GM12878 (cell line): ENCODE measurements around the gene LIMD2. TPM values are rescaled to one million over a fixed set of nuclear protein-coding genes. Genes with fewer than 3 reads are reported as not detected.

ENCODE experiments used
- ATAC-seq: fragments of 200-7000 bp; cut with Tn5 transposase; 3 replicates; pipeline ENCODE4 v1.9.1; 2020; ENCODE audit warnings: mild to moderate bottlenecking, moderate library complexity
- BruUV-seq: library from RNA; stranded (reverse); fragments of 400-500 nt; replicated peaks from 2 replicates; lab custom pipeline; 2021; lab: Mats Ljungman, UMichigan
- CTCF ChIA-PET: fragments of 300-600 bp; sonication (Branson Sonifier 250); formaldehyde crosslinking; extraction: SDS; loops from one replicate; lab custom pipeline; 2021; ENCODE audit warnings: inconsistent platforms; lab: Yijun Ruan, JAX
- POLR2A ChIA-PET: fragments of 350-600 bp; formaldehyde crosslinking; extraction: SDS; loops from one replicate; lab custom pipeline; 2021; ENCODE audit warnings: inconsistent platforms; lab: Charles Lee
- RAD21 ChIA-PET: fragments of 300-600 bp; sonication (Branson Sonifier 250); formaldehyde crosslinking; loops from one replicate; lab custom pipeline; 2023; ENCODE audit warnings: antibody characterized with exemption; ENCODE audit not compliant: unreplicated experiment; lab: Charles Lee
- SMC1A ChIA-PET: fragments of 300-600 bp; sonication (Branson Sonifier 250); formaldehyde crosslinking; loops from one replicate; lab custom pipeline; 2023; ENCODE audit not compliant: unreplicated experiment, uncharacterized antibody; lab: Charles Lee
- DNase-seq: peaks from one replicate; pipeline ENCODE4 v3.0.0-alpha.2; 2011; ENCODE audit warnings: low read depth, low spot score
- FAIRE-seq: peaks from 3 replicates; lab custom pipeline; 2011; peaks lifted over from hg19 to GRCh38; lab: Jason Lieb, UNC
- H2AFZ ChIP-seq: 2 replicates; pipeline ENCODE4 v1.6.0; 2011; ENCODE audit warnings: low read depth, low read length, control low read depth; ENCODE audit not compliant: control insufficient read depth
- H3K27ac ChIP-seq: 2 replicates; pipeline ENCODE4 v1.5.1; 2011; ENCODE audit warnings: control low read depth; ENCODE audit not compliant: control insufficient read depth, insufficient read depth
- H3K27me3 ChIP-seq, 2 experiments: replicated peaks in 1 of 2; 2 replicates each; pipeline versions ENCODE4 v1.6.0 to v1.6.1; 2011; ENCODE audit warnings: low read length in 1 of 2; ENCODE audit not compliant: control insufficient read depth in 2 of 2, insufficient read depth in 2 of 2
- H3K36me3 ChIP-seq, 2 experiments: 2 replicates each; pipeline ENCODE4 v1.5.1; 2011; ENCODE audit warnings: low read length in 1 of 2; ENCODE audit not compliant: control insufficient read depth in 2 of 2, insufficient read depth in 2 of 2
- H3K4me1 ChIP-seq: 2 replicates; pipeline ENCODE4 v1.6.1; 2011; ENCODE audit warnings: mild to moderate bottlenecking, low read length, moderate library complexity, mixed read lengths; ENCODE audit not compliant: control insufficient read depth, insufficient read depth
- H3K4me2 ChIP-seq: 2 replicates; pipeline ENCODE4 v1.6.0; 2011; ENCODE audit warnings: control low read depth; ENCODE audit not compliant: control insufficient read depth, insufficient read depth
- H3K4me3 ChIP-seq: fragments of 200-600 bp; sonication (generic); 2 replicates; pipeline ENCODE4 v1.5.1; 2016
- H3K79me2 ChIP-seq: 2 replicates; pipeline ENCODE4 v1.6.0; 2011; ENCODE audit warnings: low read length; ENCODE audit not compliant: control insufficient read depth, insufficient read depth
- H3K9ac ChIP-seq: 2 replicates; pipeline ENCODE4 v1.8.0; 2011; ENCODE audit warnings: low read length, control low read depth, mixed read lengths; ENCODE audit not compliant: control insufficient read depth, insufficient read depth
- H3K9me3 ChIP-seq: replicated peaks from 3 replicates; pipeline ENCODE4 v1.5.1; 2011; ENCODE audit warnings: mild to moderate bottlenecking, low read length; ENCODE audit not compliant: control insufficient read depth, insufficient read depth
- H4K20me1 ChIP-seq: 2 replicates; pipeline ENCODE4 v1.6.0; 2011; ENCODE audit not compliant: control insufficient read depth, insufficient read depth
- CBX5 ChIP-seq: sonication (generic); IDR thresholded peaks from 2 replicates; pipeline ENCODE4 v1.6.1; 2016; ENCODE audit warnings: low read depth, moderate library complexity, mild to moderate bottlenecking, inconsistent platforms
- CHD4 ChIP-seq: fragments of 200-600 bp; sonication (generic); IDR thresholded peaks from 2 replicates; pipeline ENCODE4 v1.6.1; 2016; ENCODE audit warnings: mild to moderate bottlenecking
- DPF2 ChIP-seq: fragments of 450-650 bp; IDR thresholded peaks from 2 replicates; pipeline ENCODE4 v1.6.1; 2017; ENCODE audit warnings: mild to moderate bottlenecking
- NRF1 ChIP-seq: conservative IDR thresholded peaks from 2 replicates; pipeline ENCODE4 v1.6.1; 2011; ENCODE audit warnings: mild to moderate bottlenecking, low read depth, low read length, improper control_type of control experiment
- YBX1 ChIP-seq: fragments of 450-650 bp; IDR thresholded peaks from 2 replicates; pipeline ENCODE4 v1.6.1; 2016; ENCODE audit warnings: antibody characterized with exemption
- ZBED1 ChIP-seq: IDR thresholded peaks from 2 replicates; pipeline ENCODE4 v1.6.1; 2016; ENCODE audit warnings: borderline replicate concordance
- ZBTB4 ChIP-seq: fragments of 450-650 bp; formaldehyde crosslinking; IDR thresholded peaks from 2 replicates; pipeline ENCODE4 v1.4.0; 2022; ENCODE audit warnings: mild to moderate bottlenecking, moderate library complexity
- ZBTB40 ChIP-seq: fragments of 450-650 bp; IDR thresholded peaks from 2 replicates; pipeline ENCODE4 v1.6.1; 2016; ENCODE audit warnings: mild to moderate bottlenecking, moderate library complexity, borderline replicate concordance
- ZNF592 ChIP-seq: fragments of 450-650 bp; IDR thresholded peaks from 2 replicates; pipeline ENCODE4 v1.6.1; 2017; ENCODE audit warnings: mild to moderate bottlenecking, moderate library complexity
- whole genome bisulfite sequencing: methylation state at CpG from one replicate; pipeline ENCODE4 v1.1.6; 2016; ENCODE audit warnings: low lambda C conversion rate; ENCODE audit not compliant: insufficient replicate concordance, insufficient coverage; ENCODE audit errors: missing lambda C conversion rate; 5-methylcytosine and 5-hydroxymethylcytosine counted together
- in situ Hi-C: fragments of 300-500 bp; cut with MboI; formaldehyde crosslinking; loops from 9 replicates; pipeline ENCODE4 v1.14.3; 2018; ENCODE audit warnings: mixed read lengths
- intact Hi-C: fragments of 100-400 bp; cut with micrococcal nuclease; formaldehyde crosslinking; loops from one replicate; pipeline ENCODE4 v1.14.2; 2022; ENCODE audit not compliant: unreplicated experiment
- polyA plus RNA-seq, 11 experiments: library from polyadenylated mRNA; depleted of rRNA in 4 of 11; unstranded in 6 of 11; stranded (reverse) in 5 of 11; fragments of >200 nt; fragmentation: Nextera tagmentation in 4 of 11; fragmentation: Illumina TruSeq in 1 of 11; extraction: Ambion mirVana in 4 of 11; extraction: Trizol in 1 of 11; gene quantifications; 1 replicate in 1 of 11; 2 replicates in 10 of 11; pipeline versions ENCODE4 v1.2.1 to v1.2.3, GENCODE V29; 2011 to 2016; ENCODE audit warnings: inconsistent platforms in 2 of 11, missing spikeins in 2 of 11, low read depth in 1 of 11
- total RNA-seq, 4 experiments: library from RNA; depleted of rRNA in 3 of 4; stranded (reverse); fragments of >200 nt in 3 of 4; fragmentation: Illumina TruSeq in 1 of 4; extraction: Trizol in 1 of 4; gene quantifications; 2 replicates each; pipeline versions ENCODE4 v1.2.1 to v1.2.3, GENCODE V29; 2013 to 2021

LIMD2 gene
- total and polyA plus RNA-seq, 10 of the 15 experiments (the other 5 are each of a cell fraction or from before 2014, with no cell fraction given): 1.1 to 339 (median 181) TPM

- no peak for TF ChIP-seq ZBTB40
- TF ChIP-seq, all 136 proteins: peak for 0
Observed at GRCh38 chr17:63703556-63704258, 3.8 kb upstream of the LIMD2 start (continued).

- BruUV-seq: no TSS peak
- Histone ChIP-seq H3K27me3 (no peaks in the 10 kb centered on the region), H3K36me3 (peaks cover 0 to 10% of the 10 kb centered on the region in 2 experiments; a peak in 3 of 4 replicates), H3K4me1 (peaks cover 14% of the 10 kb centered on the region), H3K4me2 (peak overlapping the region; percentile 97), H2AFZ (no peak overlapping the region), H3K4me3 (peak overlapping the region; percentile 91), H3K9me3 (no peaks in the 10 kb centered on the region), H3K9ac (peak overlapping the region; percentile 86), H3K27ac (peak overlapping the region; percentile 93), H3K79me2 (peaks cover 49% of the 10 kb centered on the region), H4K20me1 (no peaks in the 10 kb centered on the region)
- DNase-seq (no peak), FAIRE-seq (no peak), ATAC-seq (no peak)
- in situ Hi-C loops (no loop called here), intact Hi-C loops (no loop called here)
- ChIA-PET RAD21 (interaction anchor here (2.6 to 3.8 kb wide), 2 partner anchors 39 to 70 kb away, joined by 10 to 23 read pairs; partner anchors contain the start of genes CCDC47, DDX42 and STRADA), POLR2A (interaction anchor here (0.5 to 4.2 kb wide), 6 partner anchors 14 to 144 kb away, joined by 3 to 42 read pairs (median 3); partner anchors contain the start of genes CCDC47, DDX42 and STRADA), SMC1A (interaction anchor here (0.9 to 2.1 kb wide), 7 partner anchors 25 to 84 kb away, joined by 3 to 5 read pairs (median 3); partner anchors contain the start of genes CCDC47 and STRADA), CTCF (interaction anchor here (0.6 to 2.2 kb wide), 7 partner anchors 8 to 148 kb away, joined by 3 to 7 read pairs (median 3); no protein-coding TSS in a partner anchor)
- 76% methylated on average over 5 of the region's 5 CpGs for WGBS
- TF ChIP-seq ZNF592 (no peak), YBX1 (no peak), CHD4 (no peak), NRF1 (no peak), CBX5 (no peak), ZBED1 (no peak), DPF2 (no peak), ZBTB4 (CRISPR knock-in tag) (no peak)
Observed at GRCh38 chr17:63703029-63703428, 3.1 kb upstream of the LIMD2 start.
